SK-N-SH (cell line): Measurements from ENCODE around the gene UBE3D. TPM values are rescaled to one million over a fixed set of nuclear protein-coding genes. Genes with fewer than 3 reads are reported as not detected.
A peak's percentile ranks its signal among the peaks of the same experiment; 100 is the strongest.

Experiments used
- CTCF ChIA-PET: fragments of 300-600, 350-600 bp; formaldehyde crosslinking; extraction: SDS; loops from one replicate; lab custom pipeline; 2021; lab: Yijun Ruan, JAX
- POLR2A ChIA-PET: fragments of 350-600 bp; sonication (Branson Sonifier 250); formaldehyde crosslinking; extraction: SDS; loops from one replicate; lab custom pipeline; 2020; ENCODE audit warnings: antibody characterized with exemption, inconsistent platforms; lab: Yijun Ruan, JAX
- DNase-seq: peaks from one replicate; pipeline ENCODE4 v3.0.0; 2012
- H2AFZ ChIP-seq: fragments of 200-600 bp; sonication (generic); 2 replicates; pipeline ENCODE4 v1.8.1; 2016; ENCODE audit warnings: antibody characterized with exemption, mild to moderate bottlenecking, low read depth
- H3F3A ChIP-seq: fragments of 200-600 bp; sonication (generic); replicated peaks from 2 replicates; pipeline ENCODE3; 2016; ENCODE audit warnings: antibody characterized with exemption, mild to moderate bottlenecking; ENCODE audit not compliant: insufficient read depth
- H3K27ac ChIP-seq, 2 experiments: fragments of 200-500 bp in 1 of 2; fragments of 200-600 bp in 1 of 2; sonication (Bioruptor generic) in 1 of 2; sonication (generic), shearing (Covaris generic) in 1 of 2; 2 replicates each; pipeline versions ENCODE4 v1.5.1 to v1.6.1; 2014 to 2016; ENCODE audit warnings: low read depth in 2 of 2, inconsistent platforms in 1 of 2, low read length in 1 of 2, mild to moderate bottlenecking in 1 of 2, mixed read lengths in 1 of 2
- H3K27me3 ChIP-seq: fragments of 200-600 bp; sonication (generic), shearing (Covaris generic); 2 replicates; pipeline ENCODE4 v1.6.1; 2016; ENCODE audit warnings: mixed run types; ENCODE audit not compliant: insufficient read depth
- H3K36me3 ChIP-seq, 2 experiments: fragments of 200-500 bp in 1 of 2; fragments of 200-600 bp in 1 of 2; sonication (Bioruptor generic) in 1 of 2; sonication (generic) in 1 of 2; replicated peaks in 1 of 2; 2 replicates each; pipeline versions ENCODE3 to v1.5.1; 2014 to 2016; ENCODE audit warnings: low read length in 1 of 2, mild to moderate bottlenecking in 1 of 2; ENCODE audit not compliant: insufficient read depth in 2 of 2, control insufficient read depth in 1 of 2
- H3K4me1 ChIP-seq, 2 experiments: fragments of 200-500 bp in 1 of 2; fragments of 200-600 bp in 1 of 2; sonication (Bioruptor generic) in 1 of 2; sonication (generic), shearing (Covaris generic) in 1 of 2; 2 replicates each; pipeline versions ENCODE4 v1.5.1 to v1.6.1; 2014 to 2016; ENCODE audit warnings: low read depth in 1 of 2, low read length in 1 of 2, mixed run types in 1 of 2; ENCODE audit not compliant: insufficient read depth in 2 of 2, control insufficient read depth in 1 of 2
- H3K4me2 ChIP-seq: fragments of 200-600 bp; sonication (generic), shearing (Covaris generic); 2 replicates; pipeline ENCODE4 v1.6.1; 2017; ENCODE audit warnings: mixed run types
- H3K4me3 ChIP-seq, 2 experiments: fragments of 200-500 bp in 1 of 2; fragments of 200-600 bp in 1 of 2; sonication (Bioruptor generic) in 1 of 2; sonication (generic), shearing (Covaris generic) in 1 of 2; 2 replicates each; pipeline versions ENCODE4 v1.5.1 to v1.8.1; 2014 to 2016; ENCODE audit warnings: low read depth in 2 of 2, inconsistent platforms in 1 of 2, low read length in 1 of 2, mild to moderate bottlenecking in 1 of 2, mixed read lengths in 1 of 2, moderate library complexity in 1 of 2
- H3K79me2 ChIP-seq: fragments of 200-600 bp; sonication (generic); 2 replicates; pipeline ENCODE4 v1.8.1; 2017; ENCODE audit warnings: mild to moderate bottlenecking; ENCODE audit not compliant: insufficient read depth
- H3K9ac ChIP-seq: fragments of 200-600 bp; sonication (generic); 2 replicates; pipeline ENCODE4 v1.6.1; 2017; ENCODE audit warnings: mixed run types
- H3K9me2 ChIP-seq: fragments of 200-600 bp; sonication (generic); 2 replicates; pipeline ENCODE4 v1.6.1; 2017; ENCODE audit warnings: mixed run types
- H3K9me3 ChIP-seq: fragments of 200-600 bp; sonication (generic); 2 replicates; pipeline ENCODE4 v1.6.1; 2017; ENCODE audit warnings: mixed run types, mild to moderate bottlenecking, moderate library complexity
- H4K20me1 ChIP-seq: fragments of 200-600 bp; sonication (generic); 2 replicates; pipeline ENCODE4 v1.6.1; 2017; ENCODE audit warnings: mild to moderate bottlenecking, mixed run types; ENCODE audit not compliant: insufficient read depth
- CHD2 ChIP-seq: fragments of 150-350 bp; IDR thresholded peaks from 2 replicates; pipeline ENCODE4 v1.6.1; 2018; ENCODE audit warnings: low read length; ENCODE audit not compliant: partially characterized antibody
- ELF1 ChIP-seq: IDR thresholded peaks from 2 replicates; pipeline ENCODE4 v1.4.0; 2012
- EP300 ChIP-seq, 2 experiments: IDR thresholded peaks; 2 replicates each; pipeline versions ENCODE4 v1.4.0 to v1.6.1; 2012; ENCODE audit warnings: borderline replicate concordance in 1 of 2, low read depth in 1 of 2, low read length in 1 of 2
- EZH2phosphoT487 ChIP-seq: fragments of 200-600 bp; sonication (generic); IDR thresholded peaks from 2 replicates; pipeline ENCODE4 v1.6.1; 2017; ENCODE audit warnings: low read depth, mixed run types, mild to moderate bottlenecking, antibody characterized with exemption, moderate library complexity, borderline replicate concordance
- FOSL2 ChIP-seq: IDR thresholded peaks from 2 replicates; pipeline ENCODE4 v1.4.0; 2012; ENCODE audit warnings: low read depth, mild to moderate bottlenecking, moderate library complexity, borderline replicate concordance
- FOXJ3 ChIP-seq: sonication (generic); formaldehyde crosslinking; IDR thresholded peaks from 2 replicates; pipeline ENCODE4 v1.5.1; 2020; ENCODE audit warnings: mild to moderate bottlenecking, missing genetic modification reagents
- FOXM1 ChIP-seq: IDR thresholded peaks from 2 replicates; pipeline ENCODE4 v1.4.0; 2012; ENCODE audit warnings: low read depth, mild to moderate bottlenecking
- GABPA ChIP-seq: IDR thresholded peaks from 2 replicates; pipeline ENCODE4 v1.4.0; 2012; ENCODE audit warnings: low read depth, mild to moderate bottlenecking
- GATA2 ChIP-seq: sonication (generic); formaldehyde crosslinking; IDR thresholded peaks from 2 replicates; pipeline ENCODE4 v1.5.0; 2020; ENCODE audit warnings: mild to moderate bottlenecking, missing genetic modification reagents
- JUND ChIP-seq: IDR thresholded peaks from 2 replicates; pipeline ENCODE4 v1.4.0; 2012
- MEF2A ChIP-seq: IDR thresholded peaks from 2 replicates; pipeline ENCODE4 v1.4.0; 2012; ENCODE audit warnings: low read depth, borderline replicate concordance
- MXI1 ChIP-seq: IDR thresholded peaks from 2 replicates; pipeline ENCODE4 v1.6.1; 2012; ENCODE audit warnings: mild to moderate bottlenecking, low read depth, low read length, improper control_type of control experiment
- NFIC ChIP-seq: IDR thresholded peaks from 2 replicates; pipeline ENCODE4 v1.4.0; 2012; ENCODE audit warnings: borderline replicate concordance
- NRF1 ChIP-seq: IDR thresholded peaks from 2 replicates; pipeline ENCODE4 v1.6.1; 2012; ENCODE audit warnings: low read depth, mild to moderate bottlenecking, low read length
- POLR2AphosphoS5 ChIP-seq: IDR thresholded peaks from 2 replicates; pipeline ENCODE4 v1.6.1; 2012; ENCODE audit warnings: low read depth, low read length
- RAD21 ChIP-seq: IDR thresholded peaks from 2 replicates; pipeline ENCODE4 v1.6.1; 2012; ENCODE audit warnings: mild to moderate bottlenecking, low read length
- RCOR1 ChIP-seq: fragments of 150-350 bp; IDR thresholded peaks from 2 replicates; pipeline ENCODE4 v1.6.1; 2017; ENCODE audit warnings: antibody characterized with exemption, low read length
- RFX5 ChIP-seq: IDR thresholded peaks from 2 replicates; pipeline ENCODE4 v1.6.1; 2012; ENCODE audit warnings: mild to moderate bottlenecking, improper control_type of control experiment, low read length
- RXRA ChIP-seq: IDR thresholded peaks from 2 replicates; pipeline ENCODE4 v1.4.0; 2012; ENCODE audit warnings: low read depth, mild to moderate bottlenecking, borderline replicate concordance
- SIN3A ChIP-seq: IDR thresholded peaks from 2 replicates; pipeline ENCODE4 v1.6.1; 2012; ENCODE audit warnings: low read depth, mild to moderate bottlenecking, low read length, moderate library complexity, borderline replicate concordance
- SMC3 ChIP-seq: IDR thresholded peaks from 2 replicates; pipeline ENCODE4 v1.6.1; 2012; ENCODE audit warnings: low read depth, low read length, improper control_type of control experiment
- TCF12 ChIP-seq: IDR thresholded peaks from 2 replicates; pipeline ENCODE4 v1.4.0; 2012
- TEAD4 ChIP-seq: IDR thresholded peaks from 2 replicates; pipeline ENCODE4 v1.4.0; 2012; ENCODE audit warnings: mild to moderate bottlenecking, borderline replicate concordance; ENCODE audit not compliant: insufficient read depth
- YY1 ChIP-seq: IDR thresholded peaks from 2 replicates; pipeline ENCODE4 v1.4.0; 2012; ENCODE audit warnings: low read depth, mild to moderate bottlenecking
- WGBS: methylation state at CpG from one replicate; pipeline ENCODE4 v1.1.6; 2017; ENCODE audit warnings: low lambda C conversion rate; 5-methylcytosine and 5-hydroxymethylcytosine counted together
- polyA plus RNA-seq, 3 experiments: library from polyadenylated mRNA; depleted of rRNA; stranded (reverse); fragments of >200 nt; gene quantifications; 2 replicates each; pipeline ENCODE4 v1.2.3, GENCODE V29; 2012
- TF ChIP-seq, protein P1 (sequence below): IDR thresholded peaks from 2 replicates; pipeline ENCODE4 v1.4.0; 2012; ENCODE audit warnings: low read depth
- TF ChIP-seq, protein P2 (sequence below): fragments of 150-350 bp; IDR thresholded peaks from 2 replicates; pipeline ENCODE4 v1.6.1; 2016; ENCODE audit warnings: mild to moderate bottlenecking, low read depth, low read length
- TF ChIP-seq, protein P3 (sequence below): fragments of 150-350 bp; IDR thresholded peaks from 2 replicates; pipeline ENCODE4 v1.6.1; 2017; ENCODE audit warnings: antibody characterized with exemption, low read length, low read depth, borderline replicate concordance
- TF ChIP-seq, protein P4 (sequence below): IDR thresholded peaks from 2 replicates; pipeline ENCODE4 v1.6.1; 2012; ENCODE audit warnings: mild to moderate bottlenecking, low read depth, low read length, moderate library complexity
- TF ChIP-seq, protein P5 (sequence below): IDR thresholded peaks from 2 replicates; pipeline ENCODE4 v1.4.0; 2012; ENCODE audit warnings: low read depth, borderline replicate concordance

Gene UBE3D
- polyA plus RNA-seq, 1 of the 3 experiments (the other 2 are of a cell fraction), result 3.4 TPM

DNA sequence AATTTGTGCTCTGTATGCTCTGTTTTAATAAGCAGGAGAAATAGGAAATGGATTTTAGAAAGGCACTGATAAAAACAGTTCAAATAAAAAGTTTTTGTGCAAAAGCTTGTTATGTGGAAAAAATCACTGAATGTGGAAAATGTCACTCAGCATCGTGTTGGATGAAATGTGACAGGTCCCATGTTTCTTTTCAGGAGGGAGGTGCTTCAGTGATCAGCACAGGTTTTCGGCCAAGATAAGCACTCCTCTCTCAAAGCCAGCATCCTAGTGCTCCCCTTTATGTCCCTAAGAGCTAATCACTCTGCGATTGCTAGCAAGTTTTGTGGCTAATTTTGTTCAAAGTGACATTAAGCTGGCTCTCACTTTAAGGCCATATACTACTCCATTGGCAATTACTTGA, 12.0 kb downstream of the UBE3D start:
- peak; percentile 37 for DNase-seq
- Histone ChIP-seq H3K9me3 (no peaks in the 10 kb centered on the region), H3K4me3 (no peak overlapping the region), H3K9me2 (no peaks in the 10 kb centered on the region), H3K9ac (no peak overlapping the region), H3K27me3 (no peaks in the 10 kb centered on the region), H3K36me3 (peaks cover 1 to 14% of the 10 kb centered on the region in 2 experiments), H3K79me2 (peaks cover 5% of the 10 kb centered on the region; the same call in 1 of the 2 replicates), H3K4me1 (peaks cover 8 to 10% of the 10 kb centered on the region in 2 experiments; a peak in 3 of 4 replicates), H3K4me2 (no peak overlapping the region), H3K27ac (peak overlapping the region in 1 of 2 experiments; percentile 44; a peak in 2 of 4 replicates), H3F3A (no peaks in the 10 kb centered on the region), H2AFZ (no peak overlapping the region), H4K20me1 (no peaks in the 10 kb centered on the region)
- WGBS, result 67% methylated on average over 3 of the region's 3 CpGs
- POLR2A ChIA-PET, result no interaction called here
- CTCF ChIA-PET, result interaction anchor here (0.8 to 8.2 kb wide), 7 partner anchors 13 to 806 kb away, joined by 4 to 191 read pairs (median 10); partner anchors contain the start of genes DOP1A and UBE3D
- TF ChIP-seq GABPA (no peak), TEAD4 (no peak), NFIC (no peak), ELF1 (no peak), EP300 (IDR thresholded peaks at IDR 0.05; ENCODE audit: borderline replicate concordance in 1 of 2, low read depth in 1 of 2, low read length in 1 of 2) (peak in 1 of 2 experiments; percentile 63; a peak in 2 of 4 replicates), CHD2 (peak; percentile 26), EZH2phosphoT487 (no peak), YY1 (no peak), SIN3A (no peak), RCOR1 (no peak), JUND (no peak), FOXJ3 (no peak), RAD21 (no peak; the same call in 1 of the 2 replicates), RXRA (no peak), RFX5 (no peak), MEF2A (no peak), SMC3 (no peak), GATA2 (peak; percentile 69), NRF1 (no peak), TCF12 (peak; percentile 28; the same call in 1 of the 2 replicates), FOSL2 (no peak), FOXM1 (no peak), MXI1 (0 out of 2 replicates have a peak, but pooled peaks have one; percentile 37), POLR2AphosphoS5 (no peak)
- TF ChIP-seq, protein P1, sequence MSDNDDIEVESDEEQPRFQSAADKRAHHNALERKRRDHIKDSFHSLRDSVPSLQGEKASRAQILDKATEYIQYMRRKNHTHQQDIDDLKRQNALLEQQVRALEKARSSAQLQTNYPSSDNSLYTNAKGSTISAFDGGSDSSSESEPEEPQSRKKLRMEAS, result no peak
- TF ChIP-seq, protein P2, sequence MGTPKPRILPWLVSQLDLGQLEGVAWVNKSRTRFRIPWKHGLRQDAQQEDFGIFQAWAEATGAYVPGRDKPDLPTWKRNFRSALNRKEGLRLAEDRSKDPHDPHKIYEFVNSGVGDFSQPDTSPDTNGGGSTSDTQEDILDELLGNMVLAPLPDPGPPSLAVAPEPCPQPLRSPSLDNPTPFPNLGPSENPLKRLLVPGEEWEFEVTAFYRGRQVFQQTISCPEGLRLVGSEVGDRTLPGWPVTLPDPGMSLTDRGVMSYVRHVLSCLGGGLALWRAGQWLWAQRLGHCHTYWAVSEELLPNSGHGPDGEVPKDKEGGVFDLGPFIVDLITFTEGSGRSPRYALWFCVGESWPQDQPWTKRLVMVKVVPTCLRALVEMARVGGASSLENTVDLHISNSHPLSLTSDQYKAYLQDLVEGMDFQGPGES, result no peak
- TF ChIP-seq, protein P3, sequence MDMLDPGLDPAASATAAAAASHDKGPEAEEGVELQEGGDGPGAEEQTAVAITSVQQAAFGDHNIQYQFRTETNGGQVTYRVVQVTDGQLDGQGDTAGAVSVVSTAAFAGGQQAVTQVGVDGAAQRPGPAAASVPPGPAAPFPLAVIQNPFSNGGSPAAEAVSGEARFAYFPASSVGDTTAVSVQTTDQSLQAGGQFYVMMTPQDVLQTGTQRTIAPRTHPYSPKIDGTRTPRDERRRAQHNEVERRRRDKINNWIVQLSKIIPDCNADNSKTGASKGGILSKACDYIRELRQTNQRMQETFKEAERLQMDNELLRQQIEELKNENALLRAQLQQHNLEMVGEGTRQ, result no peak
- TF ChIP-seq, protein P4, sequence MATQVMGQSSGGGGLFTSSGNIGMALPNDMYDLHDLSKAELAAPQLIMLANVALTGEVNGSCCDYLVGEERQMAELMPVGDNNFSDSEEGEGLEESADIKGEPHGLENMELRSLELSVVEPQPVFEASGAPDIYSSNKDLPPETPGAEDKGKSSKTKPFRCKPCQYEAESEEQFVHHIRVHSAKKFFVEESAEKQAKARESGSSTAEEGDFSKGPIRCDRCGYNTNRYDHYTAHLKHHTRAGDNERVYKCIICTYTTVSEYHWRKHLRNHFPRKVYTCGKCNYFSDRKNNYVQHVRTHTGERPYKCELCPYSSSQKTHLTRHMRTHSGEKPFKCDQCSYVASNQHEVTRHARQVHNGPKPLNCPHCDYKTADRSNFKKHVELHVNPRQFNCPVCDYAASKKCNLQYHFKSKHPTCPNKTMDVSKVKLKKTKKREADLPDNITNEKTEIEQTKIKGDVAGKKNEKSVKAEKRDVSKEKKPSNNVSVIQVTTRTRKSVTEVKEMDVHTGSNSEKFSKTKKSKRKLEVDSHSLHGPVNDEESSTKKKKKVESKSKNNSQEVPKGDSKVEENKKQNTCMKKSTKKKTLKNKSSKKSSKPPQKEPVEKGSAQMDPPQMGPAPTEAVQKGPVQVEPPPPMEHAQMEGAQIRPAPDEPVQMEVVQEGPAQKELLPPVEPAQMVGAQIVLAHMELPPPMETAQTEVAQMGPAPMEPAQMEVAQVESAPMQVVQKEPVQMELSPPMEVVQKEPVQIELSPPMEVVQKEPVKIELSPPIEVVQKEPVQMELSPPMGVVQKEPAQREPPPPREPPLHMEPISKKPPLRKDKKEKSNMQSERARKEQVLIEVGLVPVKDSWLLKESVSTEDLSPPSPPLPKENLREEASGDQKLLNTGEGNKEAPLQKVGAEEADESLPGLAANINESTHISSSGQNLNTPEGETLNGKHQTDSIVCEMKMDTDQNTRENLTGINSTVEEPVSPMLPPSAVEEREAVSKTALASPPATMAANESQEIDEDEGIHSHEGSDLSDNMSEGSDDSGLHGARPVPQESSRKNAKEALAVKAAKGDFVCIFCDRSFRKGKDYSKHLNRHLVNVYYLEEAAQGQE, result no peak
- TF ChIP-seq, protein P5, sequence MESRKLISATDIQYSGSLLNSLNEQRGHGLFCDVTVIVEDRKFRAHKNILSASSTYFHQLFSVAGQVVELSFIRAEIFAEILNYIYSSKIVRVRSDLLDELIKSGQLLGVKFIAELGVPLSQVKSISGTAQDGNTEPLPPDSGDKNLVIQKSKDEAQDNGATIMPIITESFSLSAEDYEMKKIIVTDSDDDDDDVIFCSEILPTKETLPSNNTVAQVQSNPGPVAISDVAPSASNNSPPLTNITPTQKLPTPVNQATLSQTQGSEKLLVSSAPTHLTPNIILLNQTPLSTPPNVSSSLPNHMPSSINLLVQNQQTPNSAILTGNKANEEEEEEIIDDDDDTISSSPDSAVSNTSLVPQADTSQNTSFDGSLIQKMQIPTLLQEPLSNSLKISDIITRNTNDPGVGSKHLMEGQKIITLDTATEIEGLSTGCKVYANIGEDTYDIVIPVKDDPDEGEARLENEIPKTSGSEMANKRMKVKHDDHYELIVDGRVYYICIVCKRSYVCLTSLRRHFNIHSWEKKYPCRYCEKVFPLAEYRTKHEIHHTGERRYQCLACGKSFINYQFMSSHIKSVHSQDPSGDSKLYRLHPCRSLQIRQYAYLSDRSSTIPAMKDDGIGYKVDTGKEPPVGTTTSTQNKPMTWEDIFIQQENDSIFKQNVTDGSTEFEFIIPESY, result no peak
